HG03571 (cell line): ENCODE measurements around the gene RFXAP.

Experiments
- ATAC-seq: cut with Tn5 transposase; IDR thresholded peaks from one replicate; pipeline ENCODE4 v1.9.1; 2021; ENCODE audit not compliant: unreplicated experiment

RFXAP gene

DNA sequence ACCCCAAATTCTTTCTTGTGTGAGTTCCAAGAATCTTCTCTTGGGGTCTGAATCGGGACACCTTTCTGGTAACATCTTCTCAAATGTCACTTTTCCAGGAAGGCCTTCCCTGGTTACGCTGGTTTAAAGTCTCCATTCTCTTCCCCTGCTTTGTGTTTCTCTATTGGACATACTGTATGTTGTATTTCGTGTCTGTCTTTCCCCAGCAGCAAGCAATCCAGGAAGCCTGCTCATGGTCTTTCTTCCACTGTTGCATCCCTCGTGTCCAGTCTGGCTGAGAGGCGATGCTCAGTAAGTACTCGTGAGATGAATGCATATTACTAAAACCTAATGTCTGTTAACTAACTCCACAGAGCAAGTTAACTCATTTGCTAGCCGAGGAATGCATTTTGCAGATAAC, 43.7 kb downstream of the RFXAP start:
- ATAC-seq: no peak

DNA sequence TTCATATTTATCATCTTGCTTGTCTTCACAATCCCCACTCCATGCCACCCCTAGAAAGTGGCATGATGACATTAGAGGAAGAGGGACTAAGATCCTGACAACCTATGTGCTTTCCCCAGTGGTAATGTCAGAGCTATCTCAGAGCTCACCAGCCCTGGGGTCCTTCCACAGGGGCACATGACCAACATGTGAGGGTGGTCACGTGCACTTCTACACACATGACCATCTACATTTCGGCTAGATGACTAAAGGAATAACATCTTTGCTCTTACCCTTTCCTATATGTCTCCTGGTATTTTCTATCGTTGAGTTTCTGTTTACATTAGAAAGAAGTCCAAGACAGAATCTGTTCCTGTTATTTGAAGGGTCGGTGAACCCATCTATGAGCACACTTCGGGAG, 46.2 kb downstream of the RFXAP start:
- no peak for ATAC-seq

DNA sequence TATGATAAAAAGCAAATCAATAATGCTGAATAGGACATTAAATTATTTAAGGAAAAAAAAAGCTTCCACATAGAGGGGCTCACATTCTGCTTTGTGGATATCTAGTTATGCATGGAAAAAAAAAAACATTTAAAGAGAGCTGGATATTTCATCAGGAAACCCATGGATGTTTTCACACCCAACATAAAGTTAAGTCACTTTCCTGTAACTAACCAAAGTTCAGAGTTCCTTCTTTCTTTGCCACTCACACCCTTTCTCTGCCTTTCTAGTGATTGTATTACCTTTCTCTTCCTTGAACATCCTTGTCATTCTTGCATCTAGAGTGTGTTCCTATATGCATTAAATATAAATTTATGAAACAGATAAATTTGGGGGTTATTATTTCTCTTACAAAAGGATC, 47.2 kb downstream of the RFXAP start:
- no peak for ATAC-seq

DNA sequence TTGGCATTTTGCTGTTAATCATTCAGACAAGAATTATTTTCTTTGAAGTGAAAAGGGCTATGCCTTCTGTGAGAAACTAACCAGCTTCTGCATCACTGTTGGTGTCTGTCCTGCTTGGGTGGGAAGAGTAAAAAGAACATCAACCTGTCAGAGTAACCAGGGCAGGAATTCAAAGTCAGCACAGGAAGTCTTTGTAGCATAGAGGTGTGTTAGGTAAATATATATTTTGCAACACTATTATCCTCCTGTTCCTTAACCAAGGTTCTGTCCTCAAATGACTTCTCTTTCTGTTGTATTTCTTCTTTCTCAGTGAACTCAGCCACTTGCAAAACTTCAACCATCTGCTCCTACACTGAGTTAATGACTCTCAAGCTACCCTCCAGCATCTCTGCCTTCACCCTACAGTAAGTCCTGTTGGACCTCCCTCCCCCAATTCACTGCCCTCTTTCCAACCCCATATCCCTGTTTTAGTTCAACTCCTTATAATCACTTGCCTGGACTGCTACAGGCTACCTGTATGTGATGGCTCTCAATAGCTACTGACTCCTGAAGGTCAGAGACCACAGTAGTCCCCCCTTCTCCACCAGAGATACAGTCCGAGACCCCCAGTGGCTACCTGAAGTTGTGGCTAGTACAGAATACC, 51.1 kb downstream of the RFXAP start:
- no peak for ATAC-seq

DNA sequence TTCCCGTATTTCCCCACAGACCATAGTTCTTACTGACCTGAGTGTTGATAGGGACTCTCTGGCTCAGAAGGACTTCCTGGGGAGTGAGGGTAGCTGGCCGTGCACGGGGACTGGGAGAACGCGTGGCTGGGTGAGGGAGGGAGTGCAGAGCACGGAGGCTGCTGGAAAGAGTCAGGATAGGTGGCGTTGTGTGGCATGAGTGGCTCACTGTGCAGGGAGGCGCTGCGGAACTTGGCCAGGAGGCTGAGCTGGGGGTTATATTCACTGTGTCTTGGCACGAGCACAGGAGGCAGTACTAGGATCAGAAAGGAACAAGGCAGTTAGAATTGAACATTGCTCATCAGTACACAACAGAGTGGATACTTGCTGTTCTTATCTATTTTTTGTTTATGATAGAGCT, 53.6 kb downstream of the RFXAP start:
- ATAC-seq: no peak

DNA sequence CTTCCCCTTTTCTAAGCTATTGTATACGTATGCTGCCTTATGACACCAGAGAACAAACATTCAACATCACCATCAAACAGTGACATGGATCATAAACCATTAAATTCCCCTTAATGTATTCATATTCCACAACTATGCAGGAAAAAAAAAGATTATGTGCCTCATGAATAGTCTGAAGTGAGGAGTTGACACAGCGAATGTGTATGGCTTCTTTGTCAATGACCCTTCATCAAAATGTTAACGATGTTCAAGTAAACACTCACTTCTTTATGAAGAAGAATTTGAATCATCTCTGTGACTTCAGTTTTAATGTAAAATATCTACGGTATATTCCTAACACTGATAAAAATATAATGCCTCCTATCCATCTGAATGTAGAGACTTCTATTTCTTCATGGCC, 56.4 kb downstream of the RFXAP start:
- ATAC-seq: no peak

DNA sequence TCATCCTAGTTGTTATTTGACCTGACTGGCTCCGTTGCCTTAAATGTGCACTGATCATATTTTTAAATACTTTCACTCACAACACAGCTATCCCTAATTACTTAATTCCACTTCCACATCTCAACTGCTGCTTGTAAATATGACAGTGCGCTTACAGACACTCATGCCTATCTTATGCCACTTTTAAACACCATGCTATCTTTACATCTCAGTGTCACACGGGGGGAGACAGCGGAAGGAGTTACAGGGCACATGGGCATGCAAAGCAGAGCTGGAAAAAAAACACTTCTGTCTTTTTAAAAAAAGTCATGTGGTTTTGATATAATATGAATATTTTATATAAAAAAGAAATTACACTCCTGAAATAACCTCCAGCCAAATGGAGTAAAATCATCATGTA, 56.9 kb downstream of the RFXAP start:
- no peak for ATAC-seq
